GM12873 (cell line): Measurements from ENCODE around the gene CDC25C.

Experiments used
- CTCF ChIP-seq: IDR thresholded peaks from 2 replicates; pipeline ENCODE4 v1.5.1; 2012; ENCODE audit warnings: low read depth, mild to moderate bottlenecking, moderate library complexity, low read length, control low read depth; ENCODE audit not compliant: insufficient read depth; ENCODE audit errors: missing control alignments

Gene CDC25C

GRCh38 chr5:138257583-138257982, 74.0 kb downstream of the CDC25C start:
- TF ChIP-seq CTCF, result no peak

GRCh38 chr5:138252944-138253343, 78.7 kb downstream of the CDC25C start:
- TF ChIP-seq CTCF, result no peak

GRCh38 chr5:138246822-138247221, 84.8 kb downstream of the CDC25C start:
- TF ChIP-seq CTCF, result no peak

GRCh38 chr5:138246334-138246733, 85.3 kb downstream of the CDC25C start:
- TF ChIP-seq CTCF, result no peak

GRCh38 chr5:138245717-138246116, 85.9 kb downstream of the CDC25C start:
- TF ChIP-seq CTCF, result no peak

GRCh38 chr5:138243794-138244193, 87.8 kb downstream of the CDC25C start:
- TF ChIP-seq CTCF, result no peak

- no peak for TF ChIP-seq CTCF
Observed at GRCh38 chr5:138241688-138242571, 89.7 kb downstream of the CDC25C start.
